ENCODE measurements around the gene MYLK. TPM values are rescaled to one million over a fixed set of nuclear protein-coding genes. Genes with fewer than 3 reads are reported as not detected.

Gene MYLK
- total RNA-seq, 2 experiments from 2014 or later, result 0.22 TPM; not detected in 1

GRCh38 chr3:123713211-123713610 is 170.9 kb downstream of the MYLK start:
- H3K27me3 Mint-ChIP-seq, result no peaks in the 10 kb centered on the region
- Histone ChIP-seq H3K27ac (ENCODE audit: low read depth in 1 of 2, low read length in 2 of 2) (no peak overlapping the region), H3K9me3 (ENCODE audit: control insufficient read depth in 1 of 2, insufficient read depth in 1 of 2, low read length in 2 of 2) (no peaks in the 10 kb centered on the region), H3K4me3 (ENCODE audit: low read length) (no peak overlapping the region), H3K27me3 (ENCODE audit: control insufficient read depth in 1 of 2, insufficient read depth in 2 of 2, low read length in 2 of 2) (no peaks in the 10 kb centered on the region), H3K36me3 (ENCODE audit: insufficient read depth, low read length) (no peaks in the 10 kb centered on the region), H3K4me1 (ENCODE audit: insufficient read depth, low read length) (no peaks in the 10 kb centered on the region)
- intact Hi-C loops (cut with DNase I, micrococcal nuclease), result no loop called here
- no peaks in the 10 kb centered on the region for H3K9me3 Mint-ChIP-seq
- no peak for TF ChIP-seq CTCF (IDR thresholded peaks at IDR 0.05)
- no peaks in the 10 kb centered on the region for H3K36me3 Mint-ChIP-seq (ENCODE audit: low read depth)
- no peaks in the 10 kb centered on the region for H3K4me1 Mint-ChIP-seq (ENCODE audit: low read depth)
- no peak for DNase-seq
- H3K4me3 Mint-ChIP-seq, result no peak overlapping the region
- no peak for ATAC-seq (ENCODE audit: poor library complexity)
- H3K27ac Mint-ChIP-seq, result no peak overlapping the region
- ChIA-PET POLR2A (no interaction called here), CTCF (interaction anchor here (0.6 to 1.0 kb wide), 2 partner anchors 11 to 862 kb away, joined by 3 read pairs; no protein-coding TSS in a partner anchor)

- Histone ChIP-seq H3K27me3 (ENCODE audit: control insufficient read depth in 1 of 2, insufficient read depth in 2 of 2, low read length in 2 of 2) (no peaks in the 10 kb centered on the region), H3K27ac (ENCODE audit: low read depth in 1 of 2, low read length in 2 of 2) (no peak overlapping the region), H3K36me3 (ENCODE audit: insufficient read depth, low read length) (no peaks in the 10 kb centered on the region), H3K4me3 (ENCODE audit: low read length) (no peak overlapping the region), H3K9me3 (ENCODE audit: control insufficient read depth in 1 of 2, insufficient read depth in 1 of 2, low read length in 2 of 2) (no peaks in the 10 kb centered on the region), H3K4me1 (ENCODE audit: insufficient read depth, low read length) (no peaks in the 10 kb centered on the region)
- Mint-ChIP-seq H3K4me3 (no peak overlapping the region), H3K36me3 (ENCODE audit: low read depth) (no peaks in the 10 kb centered on the region), H3K27ac (no peak overlapping the region), H3K27me3 (no peaks in the 10 kb centered on the region), H3K4me1 (ENCODE audit: low read depth) (no peaks in the 10 kb centered on the region), H3K9me3 (no peaks in the 10 kb centered on the region)
- ChIA-PET CTCF (no interaction called here), POLR2A (no interaction called here)
- intact Hi-C loops (cut with DNase I, micrococcal nuclease), result no loop called here
- TF ChIP-seq CTCF (IDR thresholded peaks at IDR 0.05), result no peak
- no peak for DNase-seq
- ATAC-seq (ENCODE audit: poor library complexity), result no peak
Measured at GRCh38 chr3:123712077-123712860, 171.9 kb downstream of the MYLK start.

- Histone ChIP-seq H3K4me3 (ENCODE audit: low read length) (no peak overlapping the region), H3K36me3 (ENCODE audit: insufficient read depth, low read length) (no peaks in the 10 kb centered on the region), H3K27me3 (ENCODE audit: control insufficient read depth in 1 of 2, insufficient read depth in 2 of 2, low read length in 2 of 2) (no peaks in the 10 kb centered on the region), H3K9me3 (ENCODE audit: control insufficient read depth in 1 of 2, insufficient read depth in 1 of 2, low read length in 2 of 2) (no peaks in the 10 kb centered on the region), H3K4me1 (ENCODE audit: insufficient read depth, low read length) (no peaks in the 10 kb centered on the region), H3K27ac (ENCODE audit: low read depth in 1 of 2, low read length in 2 of 2) (no peak overlapping the region)
- no peak for TF ChIP-seq CTCF (IDR thresholded peaks at IDR 0.05)
- ChIA-PET POLR2A (no interaction called here), CTCF (no interaction called here)
- no peak for DNase-seq
- Mint-ChIP-seq H3K4me1 (ENCODE audit: low read depth) (no peaks in the 10 kb centered on the region), H3K36me3 (ENCODE audit: low read depth) (no peaks in the 10 kb centered on the region), H3K9me3 (no peaks in the 10 kb centered on the region), H3K27ac (no peak overlapping the region), H3K27me3 (no peaks in the 10 kb centered on the region), H3K4me3 (no peak overlapping the region)
- intact Hi-C loops (cut with DNase I, micrococcal nuclease), result no loop called here
- ATAC-seq (ENCODE audit: poor library complexity), result no peak
Measured at GRCh38 chr3:123711356-123711755, 172.8 kb downstream of the MYLK start.
